Measurements from ENCODE around the gene SLC28A2.

Gene SLC28A2, protein sequence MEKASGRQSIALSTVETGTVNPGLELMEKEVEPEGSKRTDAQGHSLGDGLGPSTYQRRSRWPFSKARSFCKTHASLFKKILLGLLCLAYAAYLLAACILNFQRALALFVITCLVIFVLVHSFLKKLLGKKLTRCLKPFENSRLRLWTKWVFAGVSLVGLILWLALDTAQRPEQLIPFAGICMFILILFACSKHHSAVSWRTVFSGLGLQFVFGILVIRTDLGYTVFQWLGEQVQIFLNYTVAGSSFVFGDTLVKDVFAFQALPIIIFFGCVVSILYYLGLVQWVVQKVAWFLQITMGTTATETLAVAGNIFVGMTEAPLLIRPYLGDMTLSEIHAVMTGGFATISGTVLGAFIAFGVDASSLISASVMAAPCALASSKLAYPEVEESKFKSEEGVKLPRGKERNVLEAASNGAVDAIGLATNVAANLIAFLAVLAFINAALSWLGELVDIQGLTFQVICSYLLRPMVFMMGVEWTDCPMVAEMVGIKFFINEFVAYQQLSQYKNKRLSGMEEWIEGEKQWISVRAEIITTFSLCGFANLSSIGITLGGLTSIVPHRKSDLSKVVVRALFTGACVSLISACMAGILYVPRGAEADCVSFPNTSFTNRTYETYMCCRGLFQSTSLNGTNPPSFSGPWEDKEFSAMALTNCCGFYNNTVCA
- 0 reads per million in 3 donors for total RNA-seq

DNA sequence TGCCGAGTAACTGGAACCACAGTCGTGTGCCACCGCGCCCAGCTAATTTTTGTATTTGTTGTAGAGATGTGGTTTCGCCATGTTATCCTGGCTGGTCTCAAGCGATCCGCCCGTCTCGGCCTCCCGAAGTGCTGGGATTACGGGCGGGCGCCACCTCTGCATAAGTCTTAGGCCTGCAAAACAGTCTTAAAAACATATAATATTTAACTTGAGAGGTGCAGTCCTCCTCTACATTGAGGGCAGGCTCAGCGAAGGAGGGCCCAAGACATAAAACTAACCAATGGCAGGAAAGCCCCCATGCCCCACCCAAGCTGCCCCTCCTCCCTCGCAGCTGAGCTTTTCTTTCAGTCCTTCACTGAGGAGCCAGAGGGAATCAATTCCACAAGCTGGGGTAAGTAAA is at the start of gene SLC28A2:
Gene SLC28A2, plus strand, starts transcription at position 347 of the 400 bp plus-strand sequence. CDS start 982 bp downstream, outside the sequence.
- Histone ChIP-seq H3K27ac (ENCODE audit: insufficient read depth, low read length, poor library complexity, severe bottlenecking) (no peak within 1 kb of the TSS), H3K9me3 (ENCODE audit: control insufficient read depth, low read length) (no peaks in the 10 kb centered on the region), H3K4me3 (ENCODE audit: insufficient read depth, low read depth, low read length, poor library complexity, severe bottlenecking) (no peak within 1 kb of the TSS), H3K27me3 (replicated peaks; ENCODE audit: control insufficient read depth, insufficient read depth, low read length, poor library complexity, severe bottlenecking) (no peaks in the 10 kb centered on the region), H3K36me3 (ENCODE audit: control insufficient read depth, insufficient read depth, low read length) (no peaks in the 10 kb centered on the region), H3K4me1 (ENCODE audit: control insufficient read depth, insufficient read depth, low read length, poor library complexity, severe bottlenecking) (no peaks in the 10 kb centered on the region)
- no peak for DNase-seq

- Histone ChIP-seq H3K27ac (ENCODE audit: insufficient read depth, low read length, poor library complexity, severe bottlenecking) (no peak overlapping the region), H3K4me3 (ENCODE audit: insufficient read depth, low read depth, low read length, poor library complexity, severe bottlenecking) (no peak overlapping the region), H3K36me3 (ENCODE audit: control insufficient read depth, insufficient read depth, low read length) (no peaks in the 10 kb centered on the region), H3K9me3 (ENCODE audit: control insufficient read depth, low read length) (no peaks in the 10 kb centered on the region), H3K4me1 (ENCODE audit: control insufficient read depth, insufficient read depth, low read length, poor library complexity, severe bottlenecking) (peaks cover 5% of the 10 kb centered on the region), H3K27me3 (replicated peaks; ENCODE audit: control insufficient read depth, insufficient read depth, low read length, poor library complexity, severe bottlenecking) (no peaks in the 10 kb centered on the region)
- no peak for DNase-seq
Measured at GRCh38 chr15:45203182-45203581, 48.9 kb upstream of the SLC28A2 start.

GRCh38 chr15:45205192-45205591 is 46.8 kb upstream of the SLC28A2 start:
- Histone ChIP-seq H3K4me3 (ENCODE audit: insufficient read depth, low read depth, low read length, poor library complexity, severe bottlenecking) (no peak overlapping the region), H3K27ac (ENCODE audit: insufficient read depth, low read length, poor library complexity, severe bottlenecking) (no peak overlapping the region), H3K9me3 (ENCODE audit: control insufficient read depth, low read length) (no peaks in the 10 kb centered on the region), H3K4me1 (ENCODE audit: control insufficient read depth, insufficient read depth, low read length, poor library complexity, severe bottlenecking) (no peaks in the 10 kb centered on the region), H3K27me3 (replicated peaks; ENCODE audit: control insufficient read depth, insufficient read depth, low read length, poor library complexity, severe bottlenecking) (no peaks in the 10 kb centered on the region), H3K36me3 (ENCODE audit: control insufficient read depth, insufficient read depth, low read length) (no peaks in the 10 kb centered on the region)
- peak in 2 of 3 donors; percentile 21 to 29 for DNase-seq

DNA sequence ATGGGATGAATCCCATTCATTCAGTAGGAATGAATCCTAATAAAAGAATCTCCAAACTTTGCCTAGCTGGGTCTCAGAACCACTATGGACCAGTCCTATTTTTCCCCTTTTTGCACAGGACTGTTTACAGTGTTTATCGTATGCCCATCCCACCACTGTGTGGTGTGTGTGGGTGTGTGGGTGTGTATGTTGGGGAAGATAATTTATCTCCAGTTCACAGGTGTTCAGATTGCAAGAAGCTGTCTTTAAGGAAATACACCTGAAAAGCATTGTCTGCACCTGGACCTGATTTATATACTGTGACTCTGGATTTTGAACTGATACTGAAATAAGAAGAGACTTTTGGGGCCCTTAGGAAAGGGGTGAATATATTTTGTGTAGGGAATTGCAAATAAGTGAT is 39.5 kb upstream of the SLC28A2 start:
- H3K27me3 ChIP-seq (replicated peaks; ENCODE audit: control insufficient read depth, insufficient read depth, low read length, poor library complexity, severe bottlenecking), result no peaks in the 10 kb centered on the region
- no peaks in the 10 kb centered on the region for H3K4me1 ChIP-seq (ENCODE audit: control insufficient read depth, insufficient read depth, low read length, poor library complexity, severe bottlenecking)
- no peaks in the 10 kb centered on the region for H3K9me3 ChIP-seq (ENCODE audit: control insufficient read depth, low read length)
- DNase-seq, result no peak
- no peaks in the 10 kb centered on the region for H3K36me3 ChIP-seq (ENCODE audit: control insufficient read depth, insufficient read depth, low read length)
- H3K4me3 ChIP-seq (ENCODE audit: insufficient read depth, low read depth, low read length, poor library complexity, severe bottlenecking), result no peak overlapping the region
- no peak overlapping the region for H3K27ac ChIP-seq (ENCODE audit: insufficient read depth, low read length, poor library complexity, severe bottlenecking)

- Histone ChIP-seq H3K27me3 (replicated peaks; ENCODE audit: control insufficient read depth, insufficient read depth, low read length, poor library complexity, severe bottlenecking) (no peaks in the 10 kb centered on the region), H3K4me1 (ENCODE audit: control insufficient read depth, insufficient read depth, low read length, poor library complexity, severe bottlenecking) (no peaks in the 10 kb centered on the region), H3K27ac (ENCODE audit: insufficient read depth, low read length, poor library complexity, severe bottlenecking) (no peak overlapping the region), H3K36me3 (ENCODE audit: control insufficient read depth, insufficient read depth, low read length) (no peaks in the 10 kb centered on the region), H3K4me3 (ENCODE audit: insufficient read depth, low read depth, low read length, poor library complexity, severe bottlenecking) (no peak overlapping the region), H3K9me3 (ENCODE audit: control insufficient read depth, low read length) (no peaks in the 10 kb centered on the region)
- no peak for DNase-seq
Measured at GRCh38 chr15:45221053-45221599, 30.9 kb upstream of the SLC28A2 start.

- H3K4me1 ChIP-seq (ENCODE audit: control insufficient read depth, insufficient read depth, low read length, poor library complexity, severe bottlenecking), result no peaks in the 10 kb centered on the region
- H3K27me3 ChIP-seq (replicated peaks; ENCODE audit: control insufficient read depth, insufficient read depth, low read length, poor library complexity, severe bottlenecking), result no peaks in the 10 kb centered on the region
- no peak overlapping the region for H3K27ac ChIP-seq (ENCODE audit: insufficient read depth, low read length, poor library complexity, severe bottlenecking)
- no peaks in the 10 kb centered on the region for H3K9me3 ChIP-seq (ENCODE audit: control insufficient read depth, low read length)
- no peak for DNase-seq
- H3K4me3 ChIP-seq (ENCODE audit: insufficient read depth, low read depth, low read length, poor library complexity, severe bottlenecking), result no peak overlapping the region
- H3K36me3 ChIP-seq (ENCODE audit: control insufficient read depth, insufficient read depth, low read length), result no peaks in the 10 kb centered on the region
Measured at GRCh38 chr15:45221967-45222366, 30.1 kb upstream of the SLC28A2 start.

DNA sequence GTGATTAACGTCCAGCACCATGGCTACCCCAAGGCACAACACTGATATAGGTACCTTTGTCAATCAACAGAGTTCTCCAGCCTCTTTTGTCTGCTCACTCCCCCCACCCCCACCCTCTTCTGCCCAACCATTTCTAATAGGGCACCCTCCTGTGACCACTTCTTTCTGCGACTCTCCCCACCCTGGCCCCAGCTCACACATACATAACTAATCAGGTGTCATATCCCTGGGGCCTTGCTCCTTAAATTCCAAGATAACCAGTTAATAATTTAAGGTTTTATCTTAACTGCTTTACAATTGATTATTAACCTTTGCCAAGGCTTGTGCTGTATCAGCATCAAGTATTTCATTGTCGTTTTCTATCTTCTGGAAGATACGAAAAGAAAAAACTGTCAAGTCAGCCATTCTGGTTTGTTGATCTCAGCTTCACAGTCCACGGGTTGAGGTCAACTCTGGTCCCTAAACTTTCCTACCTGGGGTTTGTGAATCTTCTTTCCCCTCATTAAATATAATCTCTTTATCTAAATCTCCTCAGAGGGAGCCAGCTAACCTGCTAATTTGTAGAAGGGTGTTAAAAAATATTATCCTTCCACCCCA is 27.3 kb upstream of the SLC28A2 start:
- Histone ChIP-seq H3K9me3 (ENCODE audit: control insufficient read depth, low read length) (no peaks in the 10 kb centered on the region), H3K4me3 (ENCODE audit: insufficient read depth, low read depth, low read length, poor library complexity, severe bottlenecking) (no peak overlapping the region), H3K27ac (ENCODE audit: insufficient read depth, low read length, poor library complexity, severe bottlenecking) (no peak overlapping the region), H3K36me3 (ENCODE audit: control insufficient read depth, insufficient read depth, low read length) (no peaks in the 10 kb centered on the region), H3K4me1 (ENCODE audit: control insufficient read depth, insufficient read depth, low read length, poor library complexity, severe bottlenecking) (no peaks in the 10 kb centered on the region), H3K27me3 (replicated peaks; ENCODE audit: control insufficient read depth, insufficient read depth, low read length, poor library complexity, severe bottlenecking) (no peaks in the 10 kb centered on the region)
- DNase-seq, result no peak

DNA sequence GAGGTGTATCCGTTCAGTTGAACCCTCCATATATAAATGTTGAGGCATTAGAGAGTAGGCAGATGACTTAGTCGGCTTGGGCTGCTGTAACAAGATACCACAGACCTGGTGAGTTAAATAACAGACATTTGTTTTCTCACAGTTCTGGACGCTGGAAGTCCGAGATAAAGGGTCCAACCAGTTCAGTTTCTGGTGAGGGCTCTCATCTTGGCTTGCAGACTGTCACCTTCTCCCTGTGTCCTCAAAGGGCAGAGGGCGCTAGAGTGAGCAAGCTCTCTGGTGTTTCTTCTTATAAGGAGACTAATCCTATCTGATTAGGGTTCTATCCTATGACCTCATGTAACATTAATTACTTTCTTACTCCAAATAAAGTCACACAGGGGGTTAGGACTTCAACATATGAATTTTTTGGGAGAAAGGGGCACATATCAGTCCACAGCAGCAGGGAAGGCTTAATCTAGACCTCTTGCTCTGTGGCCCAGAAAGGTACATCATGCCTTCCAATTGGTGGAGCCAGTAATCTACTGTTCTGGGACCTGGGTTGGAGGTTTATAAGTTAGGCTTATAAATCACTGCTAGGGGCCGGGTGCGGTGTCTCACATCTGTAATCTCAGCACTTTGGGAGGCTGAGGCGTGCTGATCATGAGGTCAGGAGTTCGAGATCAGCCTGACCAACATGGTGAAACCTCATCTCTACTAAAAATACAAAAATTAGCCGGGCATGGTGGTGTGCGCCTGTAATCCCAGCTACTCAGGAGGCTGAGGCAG is 26.3 kb upstream of the SLC28A2 start:
- Histone ChIP-seq H3K36me3 (ENCODE audit: control insufficient read depth, insufficient read depth, low read length) (no peaks in the 10 kb centered on the region), H3K27ac (ENCODE audit: insufficient read depth, low read length, poor library complexity, severe bottlenecking) (no peak overlapping the region), H3K9me3 (ENCODE audit: control insufficient read depth, low read length) (no peaks in the 10 kb centered on the region), H3K27me3 (replicated peaks; ENCODE audit: control insufficient read depth, insufficient read depth, low read length, poor library complexity, severe bottlenecking) (no peaks in the 10 kb centered on the region), H3K4me3 (ENCODE audit: insufficient read depth, low read depth, low read length, poor library complexity, severe bottlenecking) (no peak overlapping the region), H3K4me1 (ENCODE audit: control insufficient read depth, insufficient read depth, low read length, poor library complexity, severe bottlenecking) (no peaks in the 10 kb centered on the region)
- no peak for DNase-seq

DNA sequence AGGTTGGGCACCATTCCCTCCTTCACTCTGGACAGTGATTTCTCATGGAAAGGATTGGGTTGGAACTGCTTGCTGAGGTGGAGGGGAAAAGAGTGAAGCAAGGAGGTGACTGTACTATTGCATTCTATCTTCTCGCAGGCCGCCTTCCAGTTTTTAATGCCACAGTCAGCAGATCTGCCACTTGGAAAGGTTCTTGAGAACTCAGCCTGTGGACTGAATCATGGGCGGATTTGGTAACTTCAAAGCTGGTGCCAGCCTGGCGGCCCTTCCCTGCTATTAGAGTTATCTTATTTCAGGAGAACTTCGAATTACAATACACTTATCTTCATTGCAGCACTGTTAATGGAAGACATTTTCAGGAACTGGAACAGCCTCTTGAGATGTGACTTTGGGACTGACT is 23.1 kb upstream of the SLC28A2 start:
- Histone ChIP-seq H3K4me1 (ENCODE audit: control insufficient read depth, insufficient read depth, low read length, poor library complexity, severe bottlenecking) (no peaks in the 10 kb centered on the region), H3K27ac (ENCODE audit: insufficient read depth, low read length, poor library complexity, severe bottlenecking) (no peak overlapping the region)
- DNase-seq, result no peak

More for the DNA sequence above, 23.1 kb upstream of the SLC28A2 start:
- Histone ChIP-seq H3K27me3 (replicated peaks; ENCODE audit: control insufficient read depth, insufficient read depth, low read length, poor library complexity, severe bottlenecking) (no peaks in the 10 kb centered on the region), H3K9me3 (ENCODE audit: control insufficient read depth, low read length) (no peaks in the 10 kb centered on the region), H3K4me3 (ENCODE audit: insufficient read depth, low read depth, low read length, poor library complexity, severe bottlenecking) (no peak overlapping the region), H3K36me3 (ENCODE audit: control insufficient read depth, insufficient read depth, low read length) (no peaks in the 10 kb centered on the region)
